Limb (tissue), 2 donors: Measurements from ENCODE around the gene GALNT14.

Source experiments
- DNase-seq, 2 donors: peaks; one replicate each; pipeline ENCODE4 v3.0.0-alpha.2; 2016; ENCODE audit errors: extremely low spot score in 2 of 2

GALNT14 gene

DNA sequence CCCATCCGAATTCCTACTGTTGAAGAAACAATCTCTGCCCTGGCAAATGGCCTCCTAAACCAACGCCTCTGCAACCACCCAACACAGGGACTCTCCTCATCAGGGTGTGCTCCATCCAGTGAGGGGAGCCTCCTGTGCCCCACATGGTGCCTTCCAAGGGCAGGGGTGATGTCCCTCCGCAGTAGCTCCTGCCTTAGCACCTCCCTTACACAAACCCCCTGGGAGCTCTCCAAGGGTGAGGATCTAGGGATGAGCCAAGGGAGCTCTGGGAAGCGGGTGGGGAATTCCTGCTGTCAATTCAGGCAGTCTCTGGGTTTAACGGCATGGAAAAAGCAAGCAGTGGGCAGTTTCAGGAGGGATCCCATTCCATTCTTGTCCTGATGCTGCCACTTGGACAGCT is 3.8 kb downstream of the GALNT14 start:
- DNase-seq: no peak

DNA sequence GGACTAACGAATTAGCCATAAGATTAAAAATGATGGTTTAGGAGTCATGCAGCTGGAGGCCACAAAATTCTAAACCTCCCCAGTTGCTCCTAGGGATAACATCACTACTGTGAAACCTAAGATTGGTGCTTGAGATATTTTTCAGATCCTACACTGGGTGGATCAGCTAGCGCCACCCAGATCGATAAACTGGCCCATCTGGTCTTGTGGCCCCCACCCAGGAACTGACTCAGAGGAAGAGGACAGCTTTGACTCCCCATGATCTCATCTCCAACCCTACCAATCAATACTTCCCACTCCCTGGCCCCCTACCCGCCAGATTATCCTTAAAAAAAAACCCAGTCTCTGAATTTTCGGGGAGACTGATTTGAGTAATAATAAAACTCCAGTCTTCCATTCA is 5.5 kb downstream of the GALNT14 start:
- DNase-seq: no peak

DNA sequence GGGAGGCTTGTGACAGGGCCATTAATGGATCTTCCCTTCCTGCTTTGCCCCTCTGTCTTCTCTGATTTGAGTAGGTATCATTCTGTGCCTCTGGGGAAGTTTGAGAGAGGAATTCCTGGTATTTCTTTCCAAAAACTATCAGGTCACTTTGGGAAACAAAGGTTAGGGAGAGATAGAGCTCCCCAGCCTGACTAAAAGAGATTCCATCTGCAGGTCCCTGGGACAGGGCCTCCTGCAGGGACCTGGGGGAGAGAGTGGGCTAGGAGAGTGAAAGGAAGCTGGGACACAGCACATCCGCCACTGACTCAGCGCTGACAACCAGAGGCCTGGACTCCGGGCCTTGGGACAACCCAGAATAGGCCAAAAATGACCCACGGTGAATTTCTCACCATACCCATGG is 6.4 kb downstream of the GALNT14 start:
- DNase-seq: no peak

DNA sequence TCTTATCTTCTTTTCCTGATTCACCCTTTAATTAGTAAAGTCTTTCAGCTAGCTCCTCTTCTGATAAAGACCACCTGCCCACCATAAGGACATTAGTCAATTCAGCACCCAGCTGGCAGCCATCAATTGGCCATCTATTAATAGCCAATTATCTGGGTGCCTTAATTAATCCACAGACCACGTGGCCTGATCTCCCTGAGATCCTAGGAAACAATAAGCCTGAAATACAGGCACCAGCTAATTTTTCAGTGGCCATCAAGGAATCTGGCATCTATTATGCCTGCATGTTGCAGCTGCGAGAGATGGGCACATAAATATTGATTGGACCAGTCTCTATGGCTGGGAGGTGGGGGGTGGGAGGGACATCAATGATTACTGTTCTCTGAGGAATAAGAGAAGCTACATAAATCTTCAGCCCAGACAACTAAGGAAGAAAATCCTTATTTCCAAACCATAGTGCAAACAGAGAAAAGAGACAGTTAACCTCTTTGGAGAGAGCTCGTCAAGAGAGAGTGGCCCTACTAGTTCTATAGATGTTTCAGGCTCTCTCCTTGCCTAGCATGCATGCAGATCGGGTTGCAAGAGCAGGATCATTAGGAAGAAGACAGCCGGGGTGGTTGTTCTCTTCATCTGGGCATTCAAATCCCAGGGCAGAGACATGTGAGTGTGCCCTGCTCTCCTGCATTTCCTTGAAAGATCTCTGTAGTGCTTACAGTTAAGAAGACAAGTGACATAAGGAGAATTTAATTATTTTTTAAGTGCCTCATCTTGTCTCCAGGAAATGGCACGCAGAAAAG is 8.7 kb downstream of the GALNT14 start:
- DNase-seq: no peak

DNA sequence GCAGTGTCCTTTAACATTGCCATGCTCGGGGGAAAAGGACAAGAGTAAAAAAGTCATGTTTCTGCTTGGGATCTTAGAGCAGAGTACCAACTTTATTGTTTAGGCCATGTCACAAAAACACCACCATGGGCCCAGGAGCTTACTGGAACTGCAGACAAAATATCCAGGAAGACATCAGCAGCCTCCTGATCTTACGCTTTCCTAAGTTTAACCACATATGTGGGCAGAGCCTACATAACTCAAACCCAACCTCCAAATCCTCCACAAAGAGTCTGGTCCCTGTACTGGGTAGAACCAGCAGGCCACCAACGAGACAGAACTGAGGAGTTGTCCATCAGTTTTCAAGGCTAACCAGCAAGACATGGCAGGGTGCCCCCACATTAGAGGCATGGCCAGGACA is 10.3 kb downstream of the GALNT14 start:
- DNase-seq: no peak

DNA sequence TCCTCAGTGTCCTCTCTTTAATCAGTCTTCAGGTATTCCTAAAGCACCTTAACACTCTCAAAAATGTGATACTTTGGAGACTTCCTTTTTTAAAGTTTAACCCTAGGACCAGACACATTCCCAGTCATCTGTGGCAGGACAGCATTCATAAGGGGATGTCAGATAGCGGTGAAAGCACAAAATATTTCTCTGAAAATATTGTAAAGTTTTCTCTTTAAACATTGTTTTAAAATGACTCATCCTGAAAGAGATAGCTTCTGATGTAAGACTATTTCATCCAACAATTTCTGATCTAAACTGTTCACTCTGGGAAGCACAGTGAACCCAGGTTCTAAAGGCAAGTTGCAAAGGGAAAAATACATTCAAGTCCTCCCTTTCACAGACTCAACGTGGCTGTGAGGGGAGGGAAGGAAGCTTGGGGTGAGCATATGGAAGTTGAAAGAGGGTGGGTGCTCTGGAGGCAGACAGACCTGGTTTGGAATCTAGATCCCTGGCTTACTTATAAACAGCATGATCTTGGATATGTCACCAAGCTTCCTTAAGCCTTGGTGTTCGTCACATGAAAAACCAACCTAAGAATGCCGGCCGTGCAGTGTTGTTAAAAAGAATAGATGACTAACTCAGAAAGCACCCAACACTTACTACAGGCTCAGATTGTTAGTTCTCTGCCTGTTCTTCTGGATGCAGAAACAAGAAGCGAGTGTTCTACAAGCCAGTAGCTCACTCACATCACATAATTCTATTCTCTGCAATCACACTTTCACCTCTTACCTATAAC is 12.1 kb downstream of the GALNT14 start:
- no peak for DNase-seq

DNA sequence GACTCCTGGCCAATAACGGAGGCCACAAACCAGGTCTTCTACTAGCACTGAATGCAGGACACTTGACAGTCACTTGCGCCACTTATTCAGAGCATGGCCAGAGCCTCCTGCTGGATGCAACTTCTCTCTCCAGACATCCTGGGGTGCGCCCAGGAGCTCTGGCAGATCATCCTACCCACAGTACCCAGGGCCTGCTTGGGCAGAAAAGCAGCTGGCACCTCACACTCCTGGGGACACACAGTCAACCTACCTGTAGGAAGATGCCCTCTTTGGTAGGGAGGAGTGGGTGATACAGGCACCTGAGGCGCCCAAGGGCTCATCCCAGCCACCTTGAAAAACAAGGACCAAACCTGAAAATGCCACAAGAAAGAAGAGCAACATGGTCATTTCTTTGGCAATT is 13.3 kb downstream of the GALNT14 start:
- DNase-seq: no peak

DNA sequence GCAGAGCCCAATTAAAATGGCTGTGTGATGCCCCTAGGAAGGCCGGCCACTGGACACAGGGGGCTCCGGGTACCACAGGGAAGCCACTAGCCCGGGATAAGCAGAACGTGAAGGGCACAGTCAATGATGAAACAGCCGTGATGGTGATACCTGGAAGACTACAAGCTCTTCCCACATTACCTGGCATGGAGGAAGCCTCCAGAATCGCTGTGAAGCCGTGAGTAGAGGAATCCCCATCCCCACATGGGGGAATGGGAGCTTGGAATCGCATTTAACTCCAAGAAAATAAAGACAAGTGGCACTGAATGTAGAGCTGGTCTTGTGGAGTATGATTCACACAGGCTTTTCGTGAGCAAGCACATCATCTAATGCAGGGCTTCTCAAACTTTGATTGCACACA is 16.1 kb downstream of the GALNT14 start:
- no peak for DNase-seq

DNA sequence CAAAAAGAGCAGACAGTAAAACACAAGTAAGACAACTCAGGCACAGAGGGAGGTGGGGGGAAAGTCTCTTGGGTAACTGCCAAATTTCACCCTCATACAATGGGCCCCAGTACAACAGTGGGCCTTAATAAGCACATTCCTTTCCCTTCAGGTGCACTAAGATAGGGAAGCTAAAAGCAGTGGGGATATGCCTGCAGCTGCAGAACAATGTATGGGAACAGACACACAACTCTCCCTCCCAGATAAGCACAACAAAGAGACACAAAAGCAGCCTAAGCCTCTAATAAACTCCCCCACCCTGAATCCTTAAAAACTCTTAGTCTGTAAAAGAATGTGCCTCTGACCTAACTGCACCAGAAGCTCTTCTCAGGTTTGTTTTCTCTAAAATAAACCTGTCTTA is 24.5 kb downstream of the GALNT14 start:
- DNase-seq: no peak

DNA sequence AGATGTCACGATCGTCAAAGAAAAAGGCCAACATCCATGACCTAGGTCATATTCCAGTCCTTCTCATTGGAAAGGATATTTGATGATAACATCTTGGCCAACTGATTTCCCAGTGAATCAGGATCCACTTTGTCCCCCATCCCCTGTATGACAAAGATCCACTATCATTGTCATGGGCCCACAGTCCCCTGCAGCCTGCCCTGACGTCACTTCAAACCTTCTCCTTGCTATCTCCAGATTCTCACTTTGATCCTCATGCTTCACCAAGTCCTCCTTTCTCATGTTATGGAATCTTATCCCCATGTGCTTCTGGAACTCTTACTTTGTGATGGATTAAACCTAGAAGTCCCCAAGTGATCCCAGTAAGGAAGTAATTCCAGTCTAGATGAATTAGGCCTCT is 25.7 kb downstream of the GALNT14 start:
- DNase-seq: no peak

DNA sequence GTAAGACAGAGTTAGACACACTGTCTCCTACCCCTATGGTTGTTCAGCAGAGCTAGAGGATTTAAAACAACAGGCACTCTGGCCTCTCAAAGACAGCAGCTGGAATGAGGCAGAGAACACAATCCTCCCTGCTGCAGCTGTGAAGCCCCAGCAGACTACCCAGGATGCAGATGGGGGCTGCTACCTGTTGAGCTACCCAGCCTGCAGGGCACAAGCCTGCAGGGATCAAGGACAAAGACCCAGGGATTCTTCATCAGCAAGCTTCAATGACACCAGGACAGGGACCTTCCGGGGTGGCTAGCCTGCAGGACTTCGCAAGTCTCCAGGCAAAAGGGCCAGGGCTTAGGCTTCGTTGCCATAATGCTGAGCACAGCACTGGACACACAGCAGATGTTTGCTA is 27.2 kb downstream of the GALNT14 start:
- DNase-seq: no peak

DNA sequence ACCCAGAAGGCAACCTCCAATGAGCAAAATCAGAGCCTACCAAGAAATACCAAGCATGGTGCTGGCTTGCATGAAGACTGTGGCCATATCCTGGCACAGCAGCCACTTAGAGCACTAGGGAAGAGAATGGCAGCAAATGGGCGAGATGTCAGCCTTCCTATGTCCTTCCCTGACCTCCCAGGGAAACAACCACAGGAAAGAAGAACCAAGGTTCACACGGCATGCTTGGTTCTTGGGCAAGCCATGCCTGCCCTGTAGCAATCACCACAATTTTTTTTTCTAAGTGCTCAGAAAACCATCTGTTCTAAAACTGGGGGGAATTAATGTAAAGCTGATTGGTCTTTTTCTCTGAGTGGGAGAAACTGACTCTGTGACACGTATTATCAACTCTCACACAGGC is 27.8 kb downstream of the GALNT14 start:
- no peak for DNase-seq

DNA sequence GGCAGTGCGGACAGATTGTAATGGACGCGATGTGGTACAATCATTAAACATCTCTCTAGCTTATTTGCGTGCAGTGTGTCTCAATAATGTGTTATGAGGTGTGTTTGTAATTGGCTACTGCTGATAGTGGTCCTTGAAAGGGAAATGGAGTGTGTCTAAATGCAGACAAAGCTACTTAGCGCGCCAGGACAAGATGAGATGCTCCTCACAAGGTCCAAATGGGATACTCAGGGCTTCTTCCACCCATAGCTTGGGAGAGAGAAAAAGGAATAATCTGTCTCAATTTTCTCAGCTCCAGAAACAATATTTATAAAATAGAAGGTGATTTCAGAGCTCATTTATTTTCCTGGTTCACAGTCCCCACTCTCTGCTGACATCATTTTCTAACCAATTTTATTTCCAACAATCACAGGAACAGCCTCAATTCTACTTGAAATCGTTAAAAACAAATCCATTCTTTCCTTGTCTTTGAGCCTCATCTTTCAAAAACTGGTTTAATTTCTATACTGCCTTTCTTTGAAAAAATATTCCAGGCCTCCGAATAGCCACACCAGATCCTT is 28.5 kb downstream of the GALNT14 start:
- no peak for DNase-seq

DNA sequence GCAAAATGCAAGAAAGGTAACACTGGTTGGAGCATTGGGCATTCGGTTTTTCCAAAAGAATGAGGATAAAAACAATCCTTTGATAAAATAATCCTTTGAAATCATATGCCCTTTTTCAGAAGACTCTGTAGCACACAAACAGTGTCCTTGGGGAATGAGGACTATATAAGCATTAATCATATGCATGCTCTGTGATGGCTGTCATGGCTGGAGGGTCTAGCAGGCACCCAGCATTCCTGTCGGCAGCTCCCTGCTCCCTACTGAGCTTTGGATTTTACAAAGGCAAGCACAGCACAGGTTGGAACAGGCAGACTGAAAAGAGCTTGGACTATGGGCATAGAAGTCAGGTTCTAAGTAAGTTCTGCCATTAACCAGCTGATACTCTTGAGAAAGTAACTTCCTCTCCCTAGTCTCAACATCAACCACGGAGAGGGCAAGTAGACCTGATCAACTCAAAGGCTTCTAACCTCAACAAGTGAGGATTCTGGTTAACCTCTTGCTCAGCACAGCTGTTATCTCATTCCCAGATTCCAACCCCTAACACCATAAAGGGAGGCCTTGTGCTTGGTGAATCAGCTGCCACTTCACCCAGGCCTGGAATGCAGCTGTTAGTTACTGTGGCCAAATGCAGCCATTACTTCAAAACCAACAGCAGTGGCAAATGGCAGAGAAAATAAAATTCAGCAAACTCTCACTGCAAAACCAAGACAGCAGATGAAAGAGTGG is 29.5 kb downstream of the GALNT14 start:
- DNase-seq: no peak

DNA sequence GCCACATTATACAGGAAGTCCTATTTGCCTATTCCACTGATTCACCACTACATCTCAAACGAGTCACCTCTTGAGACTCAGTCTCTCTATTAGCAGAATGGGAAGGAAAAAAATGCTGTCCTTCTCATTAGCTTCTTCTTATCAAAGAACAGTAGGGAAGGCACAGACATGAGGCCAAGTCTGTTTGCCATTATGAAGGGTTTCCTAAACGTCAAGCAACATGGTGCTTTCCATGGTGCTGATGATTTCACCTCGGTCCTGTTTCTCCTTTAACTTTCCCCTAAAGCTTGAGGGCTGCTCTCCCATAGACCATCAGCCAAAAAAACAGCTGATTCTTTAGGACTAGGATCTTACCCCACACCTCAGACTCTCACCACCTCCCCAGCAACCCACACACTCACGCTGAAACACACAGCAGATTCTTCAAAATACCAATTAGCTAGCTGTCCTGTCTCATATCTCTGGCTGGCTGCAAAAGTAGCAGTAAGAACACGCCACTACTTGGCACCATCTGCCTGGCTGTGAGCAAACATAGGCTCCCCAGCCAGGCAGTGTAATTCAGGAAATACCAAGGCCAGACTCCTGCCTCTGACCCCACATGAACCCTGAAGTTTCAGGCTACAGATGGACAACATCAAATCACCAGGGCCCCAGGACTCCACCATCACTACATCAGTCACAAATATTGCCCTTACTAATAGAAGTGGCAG is 30.5 kb downstream of the GALNT14 start:
- peak in 1 of 2 donors; percentile 12 for DNase-seq

DNA sequence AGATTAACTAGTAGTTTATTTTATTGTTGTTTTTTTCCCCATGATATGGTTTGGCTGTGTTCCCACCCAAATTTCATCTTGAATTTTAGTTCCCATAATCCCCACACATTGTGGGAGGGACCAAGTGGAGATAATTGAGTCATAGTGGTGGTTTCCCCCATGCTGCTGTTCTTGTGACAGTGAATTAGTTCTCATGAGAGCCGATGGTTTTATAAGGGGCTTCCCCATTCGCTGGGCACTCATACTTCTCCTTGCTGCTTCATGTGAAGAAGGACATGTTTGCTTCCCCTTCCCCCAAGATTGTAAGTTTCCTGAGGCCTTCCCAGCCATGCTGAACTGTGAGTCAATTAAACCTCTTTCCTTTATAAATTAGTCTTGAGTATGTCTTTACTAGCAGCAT is 36.5 kb downstream of the GALNT14 start:
- no peak for DNase-seq

DNA sequence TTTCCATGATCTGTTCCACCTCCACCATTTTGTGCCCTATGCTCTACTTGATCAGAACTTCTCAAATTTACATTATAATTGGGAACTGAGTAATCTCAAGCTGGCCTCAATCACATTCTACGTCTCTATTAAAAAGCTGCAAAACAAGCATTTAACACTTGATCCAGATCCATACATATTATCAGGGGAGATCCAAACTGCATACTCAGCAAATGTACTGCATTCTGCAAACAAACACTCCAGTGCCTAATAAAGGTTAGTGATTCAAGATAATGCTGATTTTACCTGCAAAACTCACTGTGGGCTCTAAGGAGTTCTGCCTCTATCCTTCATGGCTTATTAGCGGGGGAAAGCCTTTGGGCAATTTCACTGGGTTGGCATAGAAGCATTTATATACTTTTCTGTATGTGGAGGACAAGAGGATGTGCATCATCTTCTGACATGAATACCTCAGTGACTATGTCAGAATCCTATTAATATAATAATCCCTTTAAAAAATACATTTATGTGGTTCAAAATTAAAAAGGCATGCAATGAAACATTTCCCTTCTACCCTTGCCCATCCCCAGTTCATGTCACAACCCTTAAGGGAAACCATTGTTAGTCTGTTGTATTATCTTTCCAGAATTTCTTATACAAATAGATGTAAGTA is 40.2 kb downstream of the GALNT14 start:
- DNase-seq: no peak

DNA sequence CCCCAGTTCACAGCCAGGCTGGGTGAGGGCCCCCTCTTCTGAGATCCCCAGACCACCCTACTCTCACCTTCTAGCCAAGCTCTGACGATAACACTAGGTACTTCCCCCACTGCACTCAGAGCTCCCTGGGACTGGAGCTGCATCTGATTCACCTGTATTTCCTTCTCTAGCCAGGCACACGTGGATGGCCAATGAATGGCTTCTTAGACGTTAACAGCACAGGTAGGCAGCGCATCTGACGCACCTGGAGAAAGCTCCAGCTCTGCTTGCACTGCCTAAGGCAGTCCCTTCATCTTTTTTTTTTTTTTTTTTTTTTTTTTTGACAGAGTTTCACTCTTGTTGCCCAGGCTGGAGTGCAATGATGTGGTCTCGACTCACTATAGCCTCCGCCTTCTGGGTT is 48.1 kb downstream of the GALNT14 start:
- DNase-seq: no peak

DNA sequence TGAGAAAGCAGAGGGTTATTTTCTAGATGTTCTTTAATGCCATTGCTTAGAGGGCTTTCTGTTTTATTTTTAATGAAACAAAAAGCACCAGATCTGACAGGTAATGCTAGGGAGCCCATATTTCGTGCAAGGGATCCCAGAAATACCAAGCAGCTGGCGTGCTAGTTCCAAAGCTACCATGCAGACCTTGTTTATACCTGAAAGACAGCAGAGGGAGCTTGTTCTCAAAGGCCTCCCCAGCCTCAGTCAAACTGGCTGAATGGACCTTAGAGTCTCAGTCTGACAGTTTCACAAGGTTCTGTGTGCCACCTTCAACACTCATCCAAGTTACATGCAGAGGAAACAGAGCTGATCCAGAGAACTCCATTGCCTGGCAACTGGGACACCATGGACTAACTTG is 48.6 kb downstream of the GALNT14 start:
- DNase-seq: no peak

DNA sequence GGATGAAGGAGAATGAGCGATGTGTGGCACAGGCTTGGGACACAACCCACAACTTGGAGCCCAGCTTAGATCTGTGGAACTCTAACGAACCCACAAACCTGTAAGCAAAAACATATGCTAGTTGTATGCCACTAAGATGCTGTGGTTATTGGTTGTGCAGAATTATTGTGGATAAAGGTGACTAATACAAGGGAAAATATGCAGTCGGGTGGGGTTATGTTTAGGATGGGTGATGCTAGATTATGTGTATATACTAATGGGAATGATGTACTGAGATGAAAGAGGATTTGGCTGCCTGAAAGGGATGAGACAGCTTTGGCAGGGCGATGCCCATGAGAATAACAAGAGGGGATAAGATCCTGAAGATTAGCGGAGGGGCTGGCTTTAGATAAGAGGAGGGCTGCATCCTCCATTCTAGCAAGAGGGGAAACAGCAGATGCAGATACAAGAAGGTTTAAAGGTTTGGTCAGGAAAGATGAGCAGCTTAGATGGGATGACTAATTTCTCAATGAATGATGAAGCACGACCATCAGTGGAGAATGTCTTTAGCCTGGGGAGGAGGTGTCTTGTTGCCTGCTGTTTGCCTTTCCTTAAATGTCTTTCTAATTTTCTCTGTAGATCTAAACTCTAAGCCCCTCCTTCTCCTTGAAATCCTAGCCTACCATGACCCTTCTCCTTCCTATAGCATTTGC is 49.6 kb downstream of the GALNT14 start:
- DNase-seq: no peak
